CD4-positive, alpha-beta memory T cell (primary cell): ENCODE measurements around the gene CX3CL1. TPM values are rescaled to one million over a fixed set of nuclear protein-coding genes. Genes with fewer than 3 reads are reported as not detected.
"Not testable (repeated sequence)": the region's sequence is repeated elsewhere in the genome, so short reads cannot be mapped to it uniquely, and the experiment has no call there.

Experiments
- CTCF ChIA-PET: fragments of 350-600 bp; sonication (Branson Sonifier 250); formaldehyde crosslinking; loops from one replicate; lab custom pipeline; 2021; ENCODE audit warnings: inconsistent platforms; ENCODE audit not compliant: partially characterized antibody; lab: Charles Lee
- POLR2A ChIA-PET: fragments of 350-600 bp; sonication (Branson Sonifier 250); formaldehyde crosslinking; loops from one replicate; lab custom pipeline; 2021; ENCODE audit not compliant: partially characterized antibody; lab: Charles Lee
- DNase-seq, 5 donors: peaks; one replicate each; pipeline versions ENCODE4 v3.0.0 to v3.0.0-alpha.2; 2020 to 2022; ENCODE audit warnings: mixed read lengths in 1 of 5
- H3K27ac ChIP-seq: one replicate; pipeline ENCODE4 v1.7.0; 2013; ENCODE audit warnings: low read depth, low read length
- H3K27me3 ChIP-seq: 2 replicates; pipeline ENCODE4 v1.7.0; 2013; ENCODE audit warnings: mild to moderate bottlenecking, low read length, moderate library complexity; ENCODE audit not compliant: insufficient read depth
- H3K36me3 ChIP-seq: 2 replicates; pipeline ENCODE4 v1.7.0; 2013; ENCODE audit warnings: mild to moderate bottlenecking, low read length, moderate library complexity; ENCODE audit not compliant: insufficient read depth
- H3K4me1 ChIP-seq: 2 replicates; pipeline ENCODE4 v1.7.0; 2013; ENCODE audit warnings: mild to moderate bottlenecking, low read length, moderate library complexity; ENCODE audit not compliant: insufficient read depth
- H3K4me3 ChIP-seq, 2 donors: one replicate each; pipeline ENCODE4 v1.7.0; 2013; ENCODE audit warnings: low read length in 2 of 2, mild to moderate bottlenecking in 1 of 2
- H3K9me3 ChIP-seq, 2 donors: one replicate each; pipeline ENCODE4 v1.7.0; 2013; ENCODE audit warnings: low read length in 2 of 2, control low read depth in 1 of 2; ENCODE audit not compliant: control insufficient read depth in 1 of 2
- H3K27ac Mint-ChIP-seq, 7 donors: one replicate each; pipeline ENCODE4 v1.8.0; 2020 to 2021; ENCODE audit warnings: mixed read lengths in 7 of 7, mild to moderate bottlenecking in 6 of 7, inconsistent platforms in 3 of 7, moderate library complexity in 3 of 7
- H3K27me3 Mint-ChIP-seq, 2 donors: one replicate each; pipeline ENCODE4 v1.8.0; 2020 to 2021; ENCODE audit warnings: mixed read lengths in 2 of 2
- H3K36me3 Mint-ChIP-seq, 2 donors: one replicate each; pipeline ENCODE4 v1.8.0; 2020 to 2021; ENCODE audit warnings: mixed read lengths in 2 of 2, inconsistent platforms in 1 of 2, mild to moderate bottlenecking in 1 of 2
- H3K4me1 Mint-ChIP-seq, 4 donors: one replicate each; pipeline ENCODE4 v1.8.0; 2020 to 2021; ENCODE audit warnings: mixed read lengths in 4 of 4, mild to moderate bottlenecking in 1 of 4
- H3K4me3 Mint-ChIP-seq, 8 donors: one replicate each; pipeline ENCODE4 v1.8.0; 2020 to 2021; ENCODE audit warnings: mixed read lengths in 8 of 8, mild to moderate bottlenecking in 7 of 8, moderate library complexity in 6 of 8, inconsistent platforms in 3 of 8
- H3K9me3 Mint-ChIP-seq, 8 donors: one replicate each; pipeline ENCODE4 v1.8.0; 2020 to 2021; ENCODE audit warnings: mixed read lengths in 8 of 8, mild to moderate bottlenecking in 5 of 8, inconsistent platforms in 3 of 8, moderate library complexity in 1 of 8
- intact Hi-C: fragments of 100-400 bp; cut with micrococcal nuclease; formaldehyde crosslinking; loops from one replicate; pipeline ENCODE4 v1.15.1; 2023
- polyA plus RNA-seq, 2 donors: library from polyadenylated mRNA; unstranded; fragments of 300-500 nt; fragmentation: Illumina TruSeq; gene quantifications; one replicate each; pipeline ENCODE4 v1.2.3, GENCODE V29; 2021
- total RNA-seq, 2 experiments: library from RNA; stranded (reverse); gene quantifications; one replicate each; pipeline ENCODE4 v1.2.3, GENCODE V29; 2021

The CX3CL1 gene
- total and polyA plus RNA-seq, 4 experiments from 2014 or later, result not detected

DNA sequence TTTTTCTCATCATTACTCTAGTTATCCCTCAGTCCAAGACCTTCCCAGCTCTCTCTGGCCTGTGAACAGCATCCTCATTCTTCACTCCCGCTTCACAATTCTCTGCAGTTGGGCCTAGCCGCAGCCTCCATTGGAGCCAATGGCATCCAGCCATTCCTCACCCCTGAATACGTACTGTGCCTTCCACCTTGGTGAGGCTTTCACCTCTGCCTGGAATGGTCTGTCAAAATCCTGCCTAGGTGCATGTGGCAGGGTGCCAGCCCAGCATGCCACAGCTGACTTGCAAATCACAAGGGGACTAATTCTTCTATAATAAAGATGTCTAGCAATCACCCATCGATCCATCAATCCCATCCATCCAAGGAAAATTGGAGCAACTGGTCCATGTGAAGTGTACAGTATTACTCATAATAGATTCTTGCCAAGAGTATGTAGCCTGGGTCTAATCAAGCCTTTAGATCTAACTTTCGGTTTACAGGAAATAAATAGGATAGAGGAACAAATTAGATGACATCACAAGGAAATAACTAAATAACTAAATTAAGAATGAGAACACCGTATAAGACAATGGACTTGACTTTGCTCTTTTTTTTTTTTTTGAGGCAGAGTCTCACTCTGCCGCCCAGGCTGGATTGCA, 5.1 kb upstream of the CX3CL1 start:
- Histone ChIP-seq H3K36me3 (no peaks in the 10 kb centered on the region), H3K4me1 (no peaks in the 10 kb centered on the region), H3K9me3 (no peaks in the 10 kb centered on the region), H3K27me3 (no peaks in the 10 kb centered on the region), H3K4me3 (no peak overlapping the region), H3K27ac (no peak overlapping the region)
- CTCF ChIA-PET, result no interaction called here
- H3K27me3 Mint-ChIP-seq, result peaks cover 8 to 26% of the 10 kb centered on the region in 2 donors
- no peak overlapping the region for H3K4me3 Mint-ChIP-seq
- no peaks in the 10 kb centered on the region for H3K36me3 Mint-ChIP-seq
- POLR2A ChIA-PET, result no interaction called here
- intact Hi-C loops, result no loop called here
- peak overlapping the region in 1 of 7 donors; percentile 20 for H3K27ac Mint-ChIP-seq
- DNase-seq, result no peak
- H3K4me1 Mint-ChIP-seq, result no peaks in the 10 kb centered on the region
- no peaks in the 10 kb centered on the region for H3K9me3 Mint-ChIP-seq

DNA sequence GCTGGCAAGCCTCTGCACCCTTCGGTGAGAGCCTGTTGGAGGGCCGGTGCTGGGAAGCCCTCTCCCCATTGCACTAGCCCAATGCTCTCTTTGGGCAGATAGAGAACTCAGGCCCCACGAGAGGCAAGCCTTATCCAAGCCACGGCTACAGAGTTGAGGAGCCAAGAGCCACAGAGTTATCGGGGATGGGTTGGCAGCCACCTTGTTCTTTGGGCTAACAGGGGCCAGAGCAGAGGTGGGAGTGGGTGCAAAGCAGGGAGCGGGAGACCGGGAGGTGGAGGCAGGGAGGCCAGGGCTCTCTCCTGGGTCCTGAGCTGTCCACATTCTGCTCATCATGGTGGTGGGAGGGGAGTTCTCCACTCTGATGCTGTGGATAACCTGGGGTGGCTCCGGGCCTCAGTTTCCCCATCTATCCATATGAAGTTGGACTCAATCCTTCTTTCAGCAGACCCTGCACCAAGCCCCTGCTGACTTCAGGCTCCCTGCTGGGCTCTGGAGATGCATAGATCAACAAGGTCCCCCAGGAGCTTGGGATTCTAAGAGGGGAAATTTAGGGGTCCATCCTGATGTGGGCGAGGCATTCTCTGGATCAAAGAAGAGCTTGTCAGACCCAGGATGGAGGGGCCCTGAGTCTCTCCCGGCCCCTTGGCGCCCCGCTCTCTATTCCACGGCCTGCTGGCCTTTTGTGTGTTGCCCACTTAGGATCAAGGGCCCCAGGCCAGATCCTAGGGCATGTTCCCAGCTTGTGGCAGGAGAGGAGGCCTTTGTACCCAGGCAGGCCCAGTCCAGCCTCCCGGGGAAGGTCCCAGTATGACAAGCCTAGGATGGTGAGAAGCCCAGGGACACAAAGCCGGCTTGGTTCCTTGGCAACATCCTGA, 557 bp upstream of the CX3CL1 start:
- no peak overlapping the region for H3K4me3 Mint-ChIP-seq
- Histone ChIP-seq H3K9me3 (no peaks in the 10 kb centered on the region), H3K36me3 (no peaks in the 10 kb centered on the region), H3K27ac (no peak overlapping the region), H3K4me3 (no peak overlapping the region), H3K4me1 (no peaks in the 10 kb centered on the region), H3K27me3 (no peaks in the 10 kb centered on the region)
- H3K27ac Mint-ChIP-seq, result no peak overlapping the region
- no peaks in the 10 kb centered on the region for H3K36me3 Mint-ChIP-seq
- no peaks in the 10 kb centered on the region for H3K4me1 Mint-ChIP-seq
- ChIA-PET CTCF (no interaction called here), POLR2A (no interaction called here)
- H3K27me3 Mint-ChIP-seq, result peaks cover 7 to 12% of the 10 kb centered on the region in 2 donors
- no peak for DNase-seq
- H3K9me3 Mint-ChIP-seq, result no peaks in the 10 kb centered on the region
- intact Hi-C loops, result no loop called here

DNA sequence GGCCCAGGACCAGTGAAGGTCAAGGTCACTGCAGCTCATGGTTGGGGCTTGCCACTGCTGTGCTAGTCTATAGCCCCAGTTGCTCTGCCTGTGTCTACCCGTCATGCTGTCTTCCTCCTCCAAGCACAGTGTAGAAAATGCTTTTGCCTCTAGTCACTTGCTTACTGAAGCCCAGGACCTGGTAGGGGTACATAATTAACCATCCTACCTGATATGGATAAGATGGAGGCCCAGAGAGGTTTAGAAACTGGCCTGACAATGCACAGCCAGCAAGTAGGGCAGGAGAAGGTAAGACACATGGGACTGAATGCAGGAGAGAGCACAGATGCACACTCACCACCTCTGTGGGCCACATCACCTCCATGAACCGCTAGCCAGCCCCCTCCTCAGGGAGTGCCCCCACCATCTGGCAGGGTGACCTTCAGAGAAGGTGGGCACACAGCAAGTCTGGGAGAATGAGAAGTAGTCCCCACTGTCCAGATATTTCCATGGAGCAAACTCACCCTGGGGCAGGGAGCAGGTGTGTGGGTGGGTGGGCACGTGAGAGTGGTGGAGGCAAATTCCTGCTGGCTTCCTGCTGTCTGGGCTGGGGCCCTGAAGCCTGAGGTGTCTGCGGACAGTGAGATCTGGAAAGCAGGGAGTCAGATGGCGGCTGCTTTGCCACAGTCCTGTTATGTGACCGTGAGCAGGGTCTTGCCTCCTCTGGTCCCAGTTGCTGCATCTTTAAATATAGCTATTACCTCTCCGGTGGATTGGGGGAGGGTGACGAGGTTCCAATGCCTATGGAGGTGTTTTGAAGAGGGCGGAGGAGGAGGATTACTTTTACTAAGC, 1.0 kb downstream of the CX3CL1 start:
- DNase-seq, result no peak
- POLR2A ChIA-PET, result no interaction called here
- no peaks in the 10 kb centered on the region for H3K36me3 ChIP-seq
- intact Hi-C loops, result no loop called here
- H3K9me3 ChIP-seq, result no peaks in the 10 kb centered on the region
- no peak overlapping the region for H3K4me3 ChIP-seq
- no peaks in the 10 kb centered on the region for H3K4me1 ChIP-seq
- H3K27ac ChIP-seq, result no peak overlapping the region
- H3K4me1 Mint-ChIP-seq, result peaks cover 0 to 3% (median 0%) of the 10 kb centered on the region in 4 donors
- no peak overlapping the region for H3K4me3 Mint-ChIP-seq
- CTCF ChIA-PET, result no interaction called here
- H3K27me3 Mint-ChIP-seq, result peaks cover 4 to 7% of the 10 kb centered on the region in 2 donors
- no peaks in the 10 kb centered on the region for H3K27me3 ChIP-seq
- no peaks in the 10 kb centered on the region for H3K36me3 Mint-ChIP-seq
- peaks cover 0 to 2% (median 0%) of the 10 kb centered on the region in 8 donors for H3K9me3 Mint-ChIP-seq
- H3K27ac Mint-ChIP-seq, result no peak overlapping the region

DNA sequence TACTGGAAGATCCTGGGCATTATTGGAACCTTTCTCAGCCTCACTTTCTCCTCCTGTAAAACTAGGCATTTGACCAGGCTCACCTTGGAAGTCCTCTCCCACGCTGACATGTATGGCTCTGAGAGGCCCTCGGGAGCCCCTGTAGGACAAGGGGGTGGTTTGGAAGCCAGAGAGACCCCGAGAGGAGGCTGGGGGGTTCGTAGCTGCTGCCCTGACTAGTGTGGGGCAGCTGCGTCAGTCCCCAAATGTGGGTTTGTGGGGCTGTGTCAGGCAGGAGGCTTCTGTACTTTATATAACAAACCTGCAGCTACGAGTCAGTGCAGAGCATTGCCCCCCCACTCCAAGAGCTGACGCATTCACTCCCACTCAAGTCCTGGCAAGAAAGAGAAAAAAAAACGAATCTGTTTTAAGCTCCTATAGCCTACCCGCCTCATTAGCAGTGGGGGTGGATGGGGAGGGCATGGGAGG, 1.8 kb downstream of the CX3CL1 start:
- Mint-ChIP-seq H3K36me3 (no peaks in the 10 kb centered on the region), H3K9me3 (peaks cover 0 to 2% (median 0%) of the 10 kb centered on the region in 8 donors), H3K27ac (no peak overlapping the region), H3K27me3 (peaks cover 2 to 5% of the 10 kb centered on the region in 2 donors), H3K4me3 (no peak overlapping the region), H3K4me1 (peaks cover 0 to 3% (median 0%) of the 10 kb centered on the region in 4 donors)
- Histone ChIP-seq H3K4me1 (no peaks in the 10 kb centered on the region), H3K4me3 (no peak overlapping the region), H3K27me3 (no peaks in the 10 kb centered on the region), H3K9me3 (no peaks in the 10 kb centered on the region), H3K27ac (no peak overlapping the region), H3K36me3 (no peaks in the 10 kb centered on the region)
- intact Hi-C loops, result no loop called here
- DNase-seq, result no peak
- CTCF ChIA-PET, result no interaction called here
- POLR2A ChIA-PET, result no interaction called here

DNA sequence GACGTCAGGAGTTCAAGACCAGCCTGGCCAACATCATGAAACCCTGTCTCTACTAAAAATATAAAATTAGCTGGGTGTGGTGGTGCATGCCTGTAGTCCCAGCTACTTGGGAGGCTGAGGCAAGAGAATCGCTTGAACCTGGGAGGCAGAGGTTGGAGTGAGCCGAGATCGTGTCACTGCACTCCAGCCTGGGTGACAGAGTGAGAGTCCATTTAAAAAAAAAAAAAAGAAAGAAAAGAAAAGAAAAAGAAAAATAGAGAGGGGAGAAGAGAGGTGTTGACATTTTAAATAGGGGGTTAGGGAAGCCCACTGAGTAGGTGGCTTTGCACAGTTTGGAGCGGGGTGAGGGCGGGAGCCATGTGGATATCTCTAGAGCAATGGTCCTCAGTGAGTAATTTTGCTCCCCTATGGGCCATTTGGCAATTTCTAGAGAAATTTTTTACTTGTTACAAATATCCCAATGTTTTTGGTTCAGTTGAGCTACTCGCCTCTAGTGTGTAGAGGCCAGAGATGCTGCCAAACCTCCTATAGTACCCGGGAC, 2.7 kb downstream of the CX3CL1 start:
- CTCF ChIA-PET, result not testable (repeated sequence)

DNA sequence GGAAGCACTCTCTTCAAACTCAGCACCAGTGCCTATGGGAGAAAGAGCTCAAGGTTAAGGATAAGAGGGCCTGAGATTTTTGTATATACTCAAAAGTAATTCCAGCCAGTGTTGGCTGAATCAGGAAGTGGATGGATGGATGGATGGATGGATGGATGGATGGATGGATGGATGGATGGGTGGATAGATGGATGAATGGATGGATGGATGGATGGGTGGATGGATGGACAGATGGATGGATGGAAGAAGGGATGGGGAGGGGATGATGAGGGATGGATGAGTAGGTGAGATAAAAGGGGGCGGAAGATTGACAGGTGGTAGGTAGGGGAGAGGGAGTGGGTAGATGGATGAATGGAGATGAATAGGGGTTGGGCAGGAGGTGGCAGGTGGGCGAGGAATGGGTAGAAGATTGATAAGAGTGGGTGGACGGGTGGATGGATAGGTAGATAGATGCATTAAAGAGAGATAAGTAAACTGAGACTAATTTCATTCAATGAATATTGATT, 4.1 kb downstream of the CX3CL1 start:
- Mint-ChIP-seq H3K36me3 (no peaks in the 10 kb centered on the region), H3K4me3 (no peak overlapping the region)

More for the DNA sequence above, 2.7 kb downstream of the CX3CL1 start:
- H3K27me3 Mint-ChIP-seq, H3K4me1 Mint-ChIP-seq, POLR2A ChIA-PET, H3K9me3 Mint-ChIP-seq, H3K27ac Mint-ChIP-seq, DNase-seq, H3K36me3 ChIP-seq, H3K4me3 ChIP-seq, H3K4me3 Mint-ChIP-seq, H3K9me3 ChIP-seq, H3K27me3 ChIP-seq, intact Hi-C loops, H3K4me1 ChIP-seq, H3K27ac ChIP-seq, H3K36me3 Mint-ChIP-seq: not testable (repeated sequence)

More for the DNA sequence above, 4.1 kb downstream of the CX3CL1 start:
- Histone ChIP-seq H3K36me3 (no peaks in the 10 kb centered on the region), H3K4me3 (no peak overlapping the region), H3K27ac (no peak overlapping the region), H3K9me3 (no peaks in the 10 kb centered on the region), H3K27me3 (no peaks in the 10 kb centered on the region), H3K4me1 (no peaks in the 10 kb centered on the region)
- DNase-seq, result no peak
- intact Hi-C loops, result no loop called here
- peaks cover 0 to 2% (median 0%) of the 10 kb centered on the region in 8 donors for H3K9me3 Mint-ChIP-seq
- peaks cover 0 to 5% (median 2%) of the 10 kb centered on the region in 4 donors for H3K4me1 Mint-ChIP-seq
- H3K27ac Mint-ChIP-seq, result no peak overlapping the region
- peaks cover 2% of the 10 kb centered on the region in 2 donors for H3K27me3 Mint-ChIP-seq
- CTCF ChIA-PET, result no interaction called here
- POLR2A ChIA-PET, result no interaction called here
